HG02763 (cell line): Measurements from ENCODE around the gene NTN5.

Experiments
- ATAC-seq: cut with Tn5 transposase; IDR thresholded peaks from one replicate; pipeline ENCODE4 v1.9.1; 2021; ENCODE audit warnings: mild to moderate bottlenecking, moderate library complexity; ENCODE audit not compliant: unreplicated experiment

Gene NTN5

DNA sequence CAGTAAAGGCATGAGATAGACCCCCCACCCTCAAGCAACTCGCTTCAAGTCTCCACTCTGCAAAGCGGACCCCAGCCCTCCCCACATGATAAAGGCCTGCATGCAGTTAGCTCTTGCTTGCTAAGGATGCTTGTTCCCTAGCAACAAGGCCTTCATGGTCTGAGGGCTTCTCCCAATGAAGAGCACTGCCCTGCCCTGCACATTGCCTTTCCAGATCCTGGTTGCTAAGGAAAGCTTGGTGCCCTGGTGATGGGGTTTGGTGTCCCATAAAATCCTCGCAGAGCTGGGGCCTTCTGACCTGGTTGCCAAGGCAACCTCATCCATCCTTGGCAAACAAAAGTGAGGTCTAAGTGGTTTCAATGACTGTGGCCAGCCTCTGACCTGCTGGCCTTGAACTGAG is 41.6 kb downstream of the NTN5 start:
- ATAC-seq: no peak

DNA sequence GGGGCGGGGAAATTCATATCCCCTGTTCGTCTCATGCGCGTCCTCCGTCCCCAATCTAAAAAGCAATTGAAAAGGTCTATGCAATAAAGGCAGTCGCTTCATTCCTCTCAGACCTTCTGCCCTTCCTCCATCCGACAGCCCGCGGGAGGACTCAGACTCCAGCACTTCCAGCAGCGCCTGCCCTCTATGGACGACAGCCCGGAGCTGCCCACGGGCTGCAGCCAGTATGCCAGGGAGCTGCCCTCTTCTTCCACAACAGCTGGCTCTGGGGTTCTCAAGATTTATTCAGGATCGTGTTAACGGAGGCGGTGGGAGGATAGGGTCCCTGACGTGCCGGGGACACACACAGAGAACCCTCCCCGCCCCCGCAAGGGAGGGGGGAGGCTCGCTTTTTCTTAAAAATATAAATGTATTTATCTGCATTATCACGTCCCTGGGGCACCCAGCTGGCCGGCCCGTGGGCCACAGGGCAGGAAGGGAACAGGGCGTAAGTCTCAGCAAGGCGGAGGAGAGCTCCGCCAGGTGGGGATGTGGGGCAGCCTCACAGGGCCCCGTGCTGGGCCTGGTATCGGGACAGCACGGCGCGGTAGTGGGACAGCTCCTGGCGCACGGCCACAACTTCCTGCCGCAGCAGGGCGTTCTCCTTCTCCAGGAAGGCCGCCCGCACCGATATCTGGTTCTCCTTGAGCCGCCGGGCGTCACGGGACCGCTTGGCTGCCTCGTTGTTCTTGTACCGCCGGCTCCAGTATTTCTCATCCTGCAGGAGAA is 42.3 kb downstream of the NTN5 start:
- ATAC-seq: no peak

DNA sequence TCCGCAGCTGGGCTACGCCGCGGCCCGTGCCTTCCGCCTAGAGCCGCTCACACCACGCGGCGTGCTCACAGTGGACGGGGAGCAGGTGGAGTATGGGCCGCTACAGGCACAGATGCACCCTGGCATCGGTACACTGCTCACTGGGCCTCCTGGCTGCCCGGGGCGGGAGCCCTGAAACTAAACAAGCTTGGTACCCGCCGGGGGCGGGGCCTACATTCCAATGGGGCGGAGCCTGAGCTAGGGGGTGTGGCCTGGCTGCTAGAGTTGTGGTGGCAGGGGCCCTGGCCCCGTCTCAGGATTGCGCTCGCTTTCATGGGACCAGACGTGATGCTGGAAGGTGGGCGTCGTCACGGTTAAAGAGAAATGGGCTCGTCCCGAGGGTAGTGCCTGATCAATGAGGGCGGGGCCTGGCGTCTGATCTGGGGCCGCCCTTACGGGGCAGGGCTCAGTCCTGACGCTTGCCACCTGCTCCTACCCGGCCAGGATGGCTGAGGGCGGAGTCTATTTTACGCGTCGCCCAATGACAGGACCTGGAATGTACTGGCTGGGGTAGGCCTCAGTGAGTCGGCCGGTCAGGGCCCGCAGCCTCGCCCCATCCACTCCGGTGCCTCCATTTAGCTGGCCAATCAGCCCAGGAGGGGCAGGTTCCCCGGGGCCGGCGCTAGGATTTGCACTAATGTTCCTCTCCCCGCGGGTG is 43.1 kb downstream of the NTN5 start:
- no peak for ATAC-seq

DNA sequence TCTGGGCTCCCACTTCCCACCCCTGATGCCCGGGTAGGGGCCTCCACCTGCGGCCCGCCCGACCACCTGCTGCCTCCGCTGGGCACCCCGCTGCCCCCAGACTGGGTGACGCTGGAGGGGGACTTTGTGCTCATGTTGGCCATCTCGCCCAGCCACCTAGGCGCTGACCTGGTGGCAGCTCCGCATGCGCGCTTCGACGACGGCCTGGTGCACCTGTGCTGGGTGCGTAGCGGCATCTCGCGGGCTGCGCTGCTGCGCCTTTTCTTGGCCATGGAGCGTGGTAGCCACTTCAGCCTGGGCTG is 43.6 kb downstream of the NTN5 start:
- ATAC-seq: no peak

DNA sequence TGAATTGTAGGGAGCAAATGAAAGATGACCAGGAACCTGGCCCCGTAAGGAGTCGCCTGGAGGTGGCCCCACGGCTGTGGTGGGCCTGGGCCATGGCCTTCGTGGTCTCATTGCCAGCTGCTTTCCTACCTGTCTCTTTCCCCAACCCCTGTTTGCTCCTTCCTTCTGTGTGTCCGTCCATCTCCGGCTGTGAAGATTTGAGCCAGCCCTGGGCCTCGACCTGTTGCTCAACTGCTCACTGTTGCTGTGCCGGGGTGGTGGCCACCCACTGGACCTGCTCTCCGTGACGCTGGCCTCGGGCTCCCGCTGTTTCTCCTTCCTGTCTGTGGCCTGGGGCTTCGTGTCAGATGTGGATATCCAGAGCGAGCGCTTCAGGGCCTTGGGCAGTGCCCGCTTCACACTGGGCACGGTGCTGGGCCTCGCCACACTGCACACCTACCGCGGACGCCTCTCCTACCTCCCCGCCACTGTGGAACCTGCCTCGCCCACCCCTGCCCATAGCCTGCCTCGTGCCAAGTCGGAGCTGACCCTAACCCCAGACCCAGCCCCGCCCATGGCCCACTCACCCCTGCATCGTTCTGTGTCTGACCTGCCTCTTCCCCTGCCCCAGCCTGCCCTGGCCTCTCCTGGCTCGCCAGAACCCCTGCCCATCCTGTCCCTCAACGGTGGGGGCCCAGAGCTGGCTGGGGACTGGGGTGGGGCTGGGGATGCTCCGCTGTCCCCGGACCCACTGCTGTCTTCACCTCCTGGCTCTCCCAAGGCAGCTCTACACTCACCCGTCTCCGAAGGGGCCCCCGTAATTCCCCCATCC is 44.1 kb downstream of the NTN5 start:
- ATAC-seq: no peak

DNA sequence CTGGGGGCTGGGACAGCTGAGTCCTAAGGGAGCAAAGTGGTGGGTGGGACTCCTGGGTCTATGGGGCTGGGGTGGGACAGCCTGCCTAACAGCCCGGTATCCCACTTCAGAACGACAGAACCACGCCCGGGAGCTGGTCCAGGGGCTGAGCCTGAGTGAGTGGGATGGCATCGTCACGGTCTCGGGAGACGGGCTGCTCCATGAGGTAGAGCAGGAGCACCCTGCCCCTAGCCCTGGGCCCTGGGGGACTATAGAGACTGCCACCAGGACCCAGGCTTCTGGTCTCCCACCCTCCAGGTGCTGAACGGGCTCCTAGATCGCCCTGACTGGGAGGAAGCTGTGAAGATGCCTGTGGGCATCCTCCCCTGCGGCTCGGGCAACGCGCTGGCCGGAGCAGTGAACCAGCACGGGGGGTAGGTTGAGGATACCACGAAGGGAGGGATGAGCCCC is 44.9 kb downstream of the NTN5 start:
- ATAC-seq: no peak

DNA sequence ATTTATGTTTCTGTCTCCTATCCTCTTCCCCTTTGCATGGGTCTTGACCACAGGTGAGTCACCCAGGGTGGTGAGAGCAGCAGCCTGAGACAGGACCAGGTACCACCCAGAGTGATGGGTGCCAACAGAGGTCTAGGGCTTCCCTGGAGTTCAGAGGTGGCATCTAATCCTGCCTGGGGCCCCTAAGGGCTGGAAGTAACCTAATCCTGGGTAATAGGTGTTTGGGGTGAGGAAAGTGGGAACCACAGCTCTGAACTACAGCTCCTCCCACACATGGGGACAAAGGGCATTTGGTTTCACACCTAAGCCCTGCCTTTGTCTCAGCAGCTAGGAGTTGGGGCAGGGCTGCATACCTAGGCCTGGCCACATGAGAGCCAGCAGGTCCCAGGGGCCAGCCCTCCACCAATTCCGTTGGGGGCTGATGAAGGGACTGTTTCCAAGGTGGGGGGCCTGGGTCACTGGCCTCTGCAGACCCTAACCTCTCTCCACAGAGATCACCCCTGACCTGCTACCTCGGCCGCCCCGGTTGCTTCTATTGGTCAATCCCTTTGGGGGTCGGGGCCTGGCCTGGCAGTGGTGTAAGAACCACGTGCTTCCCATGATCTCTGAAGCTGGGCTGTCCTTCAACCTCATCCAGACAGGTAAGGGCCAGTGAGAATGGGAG is 45.5 kb downstream of the NTN5 start:
- no peak for ATAC-seq

DNA sequence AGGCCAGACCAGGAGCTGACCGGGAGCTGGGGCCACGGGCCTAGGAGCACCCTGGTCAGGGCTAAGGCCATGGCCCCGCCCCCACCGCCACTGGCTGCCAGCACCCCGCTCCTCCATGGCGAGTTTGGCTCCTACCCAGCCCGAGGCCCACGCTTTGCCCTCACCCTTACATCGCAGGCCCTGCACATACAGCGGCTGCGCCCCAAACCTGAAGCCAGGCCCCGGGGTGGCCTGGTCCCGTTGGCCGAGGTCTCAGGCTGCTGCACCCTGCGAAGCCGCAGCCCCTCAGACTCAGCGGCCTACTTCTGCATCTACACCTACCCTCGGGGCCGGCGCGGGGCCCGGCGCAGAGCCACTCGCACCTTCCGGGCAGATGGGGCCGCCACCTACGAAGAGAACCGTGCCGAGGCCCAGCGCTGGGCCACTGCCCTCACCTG is 46.9 kb downstream of the NTN5 start:
- ATAC-seq: no peak

DNA sequence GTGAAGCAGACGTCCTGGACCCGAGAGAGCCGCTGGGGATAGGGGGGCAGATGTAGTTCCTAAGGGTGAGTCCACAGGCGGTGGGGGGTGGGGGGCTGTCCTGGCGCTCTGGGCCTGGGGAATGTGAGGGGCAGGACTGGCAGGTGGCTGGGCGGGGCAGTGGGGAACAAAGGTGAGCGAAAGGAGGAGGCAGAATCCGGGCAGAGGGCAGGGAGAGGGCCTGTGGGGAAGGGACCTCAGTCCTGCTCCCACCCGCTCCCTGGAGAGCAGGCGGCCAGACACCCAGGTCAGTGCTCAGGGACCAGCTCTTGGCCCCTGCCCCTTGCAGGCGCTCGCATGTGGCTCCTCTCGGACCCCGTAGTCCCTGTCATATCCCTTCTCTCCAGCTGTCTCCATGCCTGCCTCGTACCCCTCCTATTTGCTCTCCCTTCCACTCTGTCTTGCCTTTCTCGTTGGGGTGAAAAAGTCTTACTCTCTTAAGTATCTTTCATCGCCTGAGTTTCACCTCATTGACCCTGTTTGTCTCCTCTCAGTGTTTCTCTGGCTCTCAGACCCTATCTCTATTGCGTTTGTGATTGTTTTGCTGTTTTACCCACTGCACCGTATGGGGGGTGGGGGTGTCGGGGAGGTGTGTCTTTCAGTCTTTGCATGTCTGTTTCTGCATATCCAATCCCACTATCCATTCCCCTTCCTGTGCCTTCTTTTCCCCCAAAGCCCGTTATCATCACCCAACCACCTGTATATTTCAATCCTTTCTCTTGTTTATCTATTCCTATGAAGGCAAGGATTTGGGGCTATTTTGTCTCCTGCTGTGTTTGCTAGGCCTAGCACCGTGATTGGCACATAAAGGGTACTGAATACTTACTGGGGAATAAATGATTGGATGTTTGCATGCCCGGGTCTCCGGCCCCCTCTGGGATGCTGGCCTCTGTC is 47.8 kb downstream of the NTN5 start:
- ATAC-seq: no peak

DNA sequence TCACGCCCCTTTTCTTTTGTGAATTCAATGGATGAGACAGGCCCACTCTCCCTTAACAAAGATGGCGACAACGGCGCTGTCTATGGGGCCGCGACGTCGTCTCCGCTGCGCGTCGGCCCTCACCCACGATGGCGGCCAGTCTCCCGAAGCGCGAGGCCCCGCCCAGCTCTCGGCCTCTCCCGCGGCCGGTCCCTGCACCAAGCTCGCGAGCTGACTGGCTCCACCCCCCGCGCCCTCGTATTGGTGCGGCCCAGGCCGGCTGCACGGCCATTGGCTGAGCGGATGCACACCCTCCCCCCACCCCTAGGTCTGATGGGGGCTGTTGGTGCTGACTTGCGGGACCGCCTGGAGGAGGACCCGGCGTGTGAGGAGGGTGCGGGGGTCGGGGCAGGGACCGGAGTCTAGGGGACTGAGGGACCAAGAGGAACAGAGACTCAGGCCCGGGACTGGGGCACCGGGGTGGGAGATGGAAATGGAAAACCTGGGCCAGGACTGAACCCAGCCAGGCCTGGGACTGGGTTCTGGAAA is 48.7 kb downstream of the NTN5 start:
- ATAC-seq: peak; percentile 58

DNA sequence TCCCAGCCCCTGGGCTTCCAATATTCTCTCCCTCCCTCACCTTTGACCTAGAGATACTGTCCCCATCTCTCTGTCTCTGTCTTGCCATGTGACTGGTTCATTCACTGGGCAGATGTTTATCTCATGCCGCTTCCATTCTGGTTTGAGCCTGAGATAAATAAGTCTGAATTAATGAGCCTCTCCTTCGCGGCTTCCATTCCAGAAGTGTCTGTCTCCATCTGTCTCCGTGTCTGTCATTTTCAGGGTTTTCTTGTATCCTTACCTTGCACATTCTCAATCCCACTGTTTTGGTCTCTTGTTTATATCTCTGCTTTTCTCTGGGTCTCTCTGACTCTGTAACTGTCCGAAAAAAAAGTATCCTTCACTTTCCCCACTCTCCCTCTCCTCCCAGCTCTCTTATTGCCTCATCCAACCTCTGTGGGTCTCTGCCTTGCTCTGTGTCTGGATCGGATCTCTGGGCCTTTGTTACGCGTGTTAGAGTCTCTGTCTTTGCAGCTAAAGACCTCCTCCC is 49.2 kb downstream of the NTN5 start:
- ATAC-seq: no peak

DNA sequence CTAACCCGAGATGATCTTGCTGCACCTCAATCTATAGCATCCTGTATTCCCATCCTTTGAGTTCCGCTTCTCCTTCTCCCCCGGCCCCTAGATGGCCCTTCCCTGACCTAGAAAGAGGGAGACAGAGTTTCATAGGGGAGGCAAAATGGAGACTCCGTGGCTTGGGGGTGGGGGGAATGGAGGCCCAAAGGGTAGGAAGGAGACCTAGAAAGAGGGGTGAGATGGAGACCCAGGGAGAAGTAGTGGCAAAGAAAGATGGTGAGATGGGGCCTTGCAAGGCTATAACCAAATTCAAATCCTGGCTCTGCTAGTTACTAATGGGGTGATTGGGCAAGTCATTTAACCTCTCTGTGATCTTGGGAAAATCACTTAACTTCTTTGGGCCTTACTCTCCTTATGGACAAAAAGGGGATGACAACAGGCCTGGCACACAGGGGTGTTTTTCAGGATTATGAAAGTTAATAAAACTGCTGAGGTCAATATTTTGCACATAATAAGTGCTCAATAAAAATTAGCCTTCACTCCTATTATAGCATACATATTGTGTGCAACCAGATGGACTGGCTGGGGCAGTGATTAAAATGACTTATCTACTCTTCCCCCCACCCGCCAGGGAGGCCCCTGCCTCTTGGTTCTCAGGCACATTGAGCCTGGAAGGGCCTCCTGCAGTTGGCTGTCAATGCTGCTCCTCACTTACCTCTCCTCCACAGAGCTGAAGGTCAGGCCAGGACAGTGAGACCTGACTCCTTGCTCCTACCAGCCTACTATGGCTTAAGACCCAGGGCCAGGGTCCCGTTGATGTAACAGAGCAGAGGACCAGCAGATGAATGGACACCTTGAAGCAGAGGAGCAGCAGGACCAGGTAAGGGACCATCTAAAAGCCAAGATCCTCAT is 52.9 kb downstream of the NTN5 start:
- ATAC-seq: no peak

DNA sequence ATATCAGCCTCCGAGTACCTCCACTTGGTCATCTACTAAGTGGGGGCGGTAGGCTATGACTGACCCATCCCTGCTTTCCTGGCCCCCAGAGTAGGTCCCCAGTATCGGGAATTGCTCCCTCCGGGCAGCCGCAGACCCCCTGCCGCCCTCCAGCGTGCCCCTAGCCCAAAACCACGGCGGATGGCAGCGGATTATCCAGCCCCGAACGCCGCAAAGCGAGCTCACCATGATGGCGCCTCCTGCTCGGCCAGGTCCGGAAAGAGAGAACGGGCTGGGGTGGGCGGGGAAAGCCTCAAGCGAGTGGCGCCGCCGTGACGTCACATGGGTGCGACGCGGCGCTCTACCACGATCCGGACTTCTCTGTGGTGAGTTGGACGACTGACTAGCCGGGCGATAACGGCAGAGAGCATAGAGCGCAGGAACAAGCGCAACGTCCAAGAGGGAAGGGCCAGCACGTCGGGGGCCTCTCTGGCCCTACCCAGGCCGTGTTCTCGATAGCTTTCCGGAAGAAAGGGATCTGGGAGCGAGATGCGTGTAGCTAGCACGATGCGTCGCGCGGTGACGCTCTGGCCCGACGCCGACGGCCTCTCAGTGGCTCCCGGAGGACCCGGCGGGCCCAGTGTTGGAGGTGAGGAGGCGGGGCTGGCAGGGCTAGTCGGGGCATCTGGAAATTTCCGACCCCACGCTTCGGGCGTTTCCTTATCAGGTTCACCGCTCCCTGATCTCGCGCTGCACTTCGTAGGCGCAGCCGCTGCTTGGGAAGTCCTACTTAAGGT is 53.7 kb downstream of the NTN5 start, which contains the start of the genes RPL18 and SPHK2:
Gene RPL18 (minus strand): TSS at position 263 of the 776 bp plus-strand sequence. CDS start 35 bp downstream, at position 228.
Gene SPHK2 (plus strand): TSS at position 591 of the 776 bp plus-strand sequence. CDS start 1,009 bp downstream, outside the sequence.
- ATAC-seq: peak; percentile 84

DNA sequence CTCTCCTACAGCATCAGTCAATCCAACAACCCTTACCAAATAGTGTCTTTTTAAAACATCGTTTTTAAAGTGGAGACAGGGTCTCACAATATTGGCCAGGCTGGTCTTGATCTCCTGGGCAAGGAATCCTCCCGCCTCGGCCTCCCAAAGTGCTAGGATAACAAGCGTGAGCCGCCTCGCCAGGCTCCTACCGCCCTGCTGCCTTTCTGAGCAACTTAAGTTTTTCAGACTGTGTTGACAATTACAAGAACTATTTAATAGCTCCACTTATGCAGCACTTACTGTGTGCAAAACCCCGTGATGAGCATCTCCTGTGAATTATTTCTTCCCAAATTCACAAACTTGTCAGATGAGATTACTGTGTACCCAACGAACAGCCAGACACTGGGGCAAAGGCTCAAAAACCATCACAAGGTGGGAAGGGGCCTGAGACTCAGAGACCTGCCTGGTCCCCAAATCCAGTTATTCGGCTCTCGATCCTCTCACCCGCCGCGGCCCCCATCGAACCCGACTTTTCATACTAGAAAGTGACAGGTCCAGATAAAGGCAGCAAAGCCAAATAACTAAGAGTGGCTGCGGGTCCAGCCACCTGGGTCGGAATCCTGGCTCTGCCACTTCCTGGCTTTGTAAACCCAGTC is 54.4 kb downstream of the NTN5 start:
- ATAC-seq: no peak

DNA sequence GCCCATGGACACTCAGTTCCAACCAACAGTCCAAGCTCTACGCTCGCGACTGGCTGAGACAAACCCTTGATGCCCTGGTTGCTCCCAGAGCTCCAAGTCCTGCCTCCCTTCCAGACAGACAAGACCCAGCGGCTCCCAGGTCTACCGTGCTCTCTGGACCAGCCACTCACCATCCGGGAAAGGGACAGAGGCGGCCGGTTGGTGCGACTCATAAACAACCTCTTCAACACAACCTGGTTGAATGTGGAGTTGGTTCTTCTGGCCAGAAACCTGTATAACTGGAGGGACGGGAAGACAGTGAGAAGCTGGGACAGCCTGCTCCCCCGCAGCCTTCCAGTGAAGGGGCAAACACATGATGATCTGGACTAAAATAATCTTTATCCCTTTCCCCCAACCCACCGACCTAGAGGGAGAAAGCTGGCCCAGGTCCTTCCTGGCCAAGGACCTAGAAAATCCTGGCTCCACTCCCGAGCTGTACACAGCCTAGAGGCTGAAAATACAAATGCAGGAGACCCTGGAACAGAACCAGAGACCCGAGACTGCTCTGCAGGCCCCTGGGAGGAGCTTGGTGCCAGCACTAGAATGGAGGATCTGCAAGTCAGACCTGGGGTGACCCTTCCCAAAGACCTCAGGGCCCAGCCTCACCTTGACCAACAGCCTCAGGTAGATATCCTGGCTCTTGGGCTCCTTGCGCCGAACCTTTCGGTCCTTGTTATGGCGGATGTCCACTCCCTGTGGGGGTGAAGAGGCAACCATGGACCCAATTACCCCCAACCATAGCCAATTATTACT is 55.5 kb downstream of the NTN5 start:
- ATAC-seq: no peak

DNA sequence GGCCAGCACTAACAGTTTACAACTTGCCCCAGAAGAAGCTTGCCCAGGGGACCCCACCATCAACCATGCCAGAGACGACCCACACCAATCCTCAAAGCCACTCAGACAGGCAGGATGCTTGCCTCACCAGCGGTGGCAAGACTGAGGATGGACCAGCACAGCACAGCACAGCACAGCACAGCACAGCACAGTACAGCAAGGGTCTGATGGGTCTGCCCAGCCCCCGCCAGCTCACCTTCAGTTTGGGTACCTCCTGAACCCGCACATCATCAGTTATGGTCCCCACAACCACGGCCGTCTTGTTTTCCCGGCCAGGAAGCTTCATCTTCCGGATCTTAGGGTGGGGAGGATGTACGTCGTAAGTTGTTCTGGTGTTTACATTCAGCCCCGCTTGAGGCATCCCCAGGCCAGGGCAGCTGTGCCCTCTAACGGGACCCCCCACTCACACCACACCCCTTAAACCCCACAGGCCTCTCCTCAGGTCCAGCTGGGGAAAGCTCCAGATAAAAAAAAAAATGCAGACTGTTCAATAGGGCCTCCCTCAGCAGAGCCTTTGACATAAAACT is 56.2 kb downstream of the NTN5 start:
- ATAC-seq: no peak
